IPS-11a (cell line): ENCODE measurements around the gene PSD.
A peak's percentile ranks its signal among the peaks of the same experiment; 100 is the strongest.

Experiments
- H3K4me3 ChIP-seq: one replicate; pipeline ENCODE4 v1.5.1; 2013; ENCODE audit warnings: low read depth, low read length, control low read depth

The PSD gene

DNA sequence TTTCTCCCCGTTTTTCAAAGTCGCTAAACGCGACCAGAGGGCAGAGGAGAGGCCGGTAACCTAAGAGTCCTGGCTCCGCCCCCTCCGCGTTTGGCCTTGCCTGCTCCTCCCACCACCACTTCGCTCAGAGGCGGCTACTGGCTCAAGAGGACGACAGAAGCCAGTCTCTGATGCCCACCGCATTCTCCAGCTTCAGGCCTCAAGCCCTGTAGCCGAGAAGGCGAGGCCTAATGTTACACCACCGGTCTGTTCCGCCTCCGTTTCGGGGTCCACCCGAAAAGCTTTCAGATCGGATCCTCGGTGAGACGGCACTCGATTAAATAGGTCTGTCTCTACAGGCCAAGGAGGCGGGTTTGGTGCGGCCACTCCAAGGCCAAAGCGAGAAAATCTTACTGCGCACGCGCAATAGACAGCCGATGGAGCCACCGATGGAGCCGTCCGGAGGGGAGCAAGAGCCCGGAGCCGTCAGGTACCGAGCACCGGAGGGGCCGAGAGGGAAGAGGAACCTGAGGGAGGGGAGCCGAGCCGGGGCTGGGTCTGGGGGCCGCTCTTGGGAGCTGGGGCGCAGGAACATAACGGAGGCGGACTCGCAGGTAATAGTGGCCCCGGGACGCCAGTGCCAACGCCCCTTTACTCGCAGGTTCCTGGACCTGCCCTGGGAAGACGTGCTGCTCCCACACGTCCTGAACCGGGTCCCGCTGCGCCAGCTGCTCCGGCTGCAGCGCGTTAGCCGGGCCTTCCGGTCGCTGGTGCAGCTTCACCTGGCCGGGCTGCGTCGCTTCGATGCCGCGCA, 2.3 kb upstream of the PSD start, which contains the start of gene FBXL15:
Gene FBXL15 (plus strand): TSS at position 123 of the 793 bp plus-strand sequence. CDS start 294 bp downstream, at position 417.
- H3K4me3 ChIP-seq = peak within 1 kb of the TSS; percentile 89

DNA sequence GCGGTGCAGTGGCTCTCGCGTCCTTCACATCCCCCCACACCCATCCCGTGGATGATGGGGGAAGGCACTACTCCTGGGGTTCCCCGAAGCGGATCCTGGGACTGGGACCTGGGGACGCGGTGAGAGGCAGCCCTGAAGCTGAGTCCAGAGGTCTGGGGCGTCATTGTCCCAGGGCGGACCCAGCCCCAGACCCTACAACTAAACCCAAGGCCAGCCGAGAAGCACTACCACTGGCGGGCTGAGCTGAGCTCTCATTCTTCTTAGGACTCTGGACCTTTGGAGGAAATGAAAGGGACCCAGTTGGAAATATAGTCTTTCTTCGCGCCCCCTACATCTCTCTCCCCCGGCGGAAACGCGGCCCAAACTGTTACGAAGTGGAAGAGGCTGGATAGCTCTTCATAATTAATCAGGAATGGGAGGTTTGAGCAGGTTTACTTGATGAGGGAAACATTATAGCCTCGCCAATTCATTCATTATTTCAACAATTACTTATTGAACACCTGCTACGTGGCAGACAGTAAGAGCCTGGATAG, 1.7 kb upstream of the PSD start:
- peak overlapping the region; percentile 89 for H3K4me3 ChIP-seq

DNA sequence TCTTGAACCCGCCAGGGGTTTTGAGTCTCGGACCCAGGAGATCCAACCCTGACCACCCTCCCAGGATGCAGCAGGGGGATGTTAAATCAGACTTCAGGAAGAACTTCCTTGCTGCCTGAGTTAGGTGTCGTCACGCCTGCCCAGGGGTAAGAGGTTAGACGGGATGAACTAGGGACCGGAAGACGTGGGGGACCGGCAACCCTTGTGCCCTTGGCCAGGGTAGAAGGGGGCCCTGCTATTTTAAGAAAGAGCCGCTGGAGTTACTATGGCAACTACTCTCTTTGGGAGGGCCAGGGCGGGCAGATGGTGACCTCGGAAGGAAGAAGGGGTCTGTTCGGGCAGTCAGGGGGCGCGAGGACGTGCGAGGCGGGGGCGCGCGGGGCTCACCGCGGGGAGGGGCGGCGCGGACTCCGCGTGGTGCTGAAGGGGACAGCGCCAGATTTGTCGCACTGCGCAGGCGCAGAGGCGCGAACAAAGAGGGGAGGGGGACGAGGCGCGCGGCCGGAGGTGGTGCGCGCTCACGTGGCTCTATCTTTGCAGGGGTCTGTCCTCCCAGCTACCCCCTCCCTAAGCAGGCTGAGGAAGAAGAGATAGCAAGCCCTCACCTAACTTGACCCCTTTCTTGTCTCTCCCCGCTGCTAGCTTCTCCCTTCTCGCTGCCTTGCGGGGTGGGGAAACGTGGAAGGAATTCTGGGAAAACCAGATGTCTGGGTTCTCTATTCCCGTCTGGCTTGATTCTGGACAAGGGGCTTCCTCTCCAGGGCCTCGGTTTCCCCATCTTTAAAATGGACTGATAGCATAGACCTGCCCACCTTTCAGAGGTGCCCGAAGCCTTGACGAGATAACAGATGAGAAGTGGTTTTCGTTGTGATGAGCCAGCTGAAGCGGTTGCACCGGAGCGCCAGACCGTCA, 940 bp upstream of the PSD start:
- H3K4me3 ChIP-seq = peak overlapping the region; percentile 89

DNA sequence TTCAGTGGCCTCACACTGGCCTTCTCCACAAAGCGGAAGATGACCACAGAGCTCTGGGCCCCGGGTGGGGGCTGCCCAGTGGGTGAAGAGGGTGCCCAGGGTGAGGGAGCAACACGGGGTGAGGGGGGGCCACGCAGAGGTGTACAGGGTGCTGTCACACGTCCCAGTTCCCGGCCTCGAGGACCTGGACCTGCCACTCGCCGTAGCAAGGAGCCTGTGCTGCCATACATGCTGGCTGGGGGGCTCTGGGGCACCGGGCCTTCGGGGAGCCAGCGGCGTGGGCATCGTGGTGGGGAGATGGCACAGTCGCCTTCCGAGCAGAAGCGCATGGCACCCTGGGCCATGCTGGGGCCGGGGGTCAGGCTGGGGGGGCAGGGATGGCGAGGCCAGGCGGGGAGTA, 1.9 kb downstream of the PSD start:
- no peak overlapping the region for H3K4me3 ChIP-seq

DNA sequence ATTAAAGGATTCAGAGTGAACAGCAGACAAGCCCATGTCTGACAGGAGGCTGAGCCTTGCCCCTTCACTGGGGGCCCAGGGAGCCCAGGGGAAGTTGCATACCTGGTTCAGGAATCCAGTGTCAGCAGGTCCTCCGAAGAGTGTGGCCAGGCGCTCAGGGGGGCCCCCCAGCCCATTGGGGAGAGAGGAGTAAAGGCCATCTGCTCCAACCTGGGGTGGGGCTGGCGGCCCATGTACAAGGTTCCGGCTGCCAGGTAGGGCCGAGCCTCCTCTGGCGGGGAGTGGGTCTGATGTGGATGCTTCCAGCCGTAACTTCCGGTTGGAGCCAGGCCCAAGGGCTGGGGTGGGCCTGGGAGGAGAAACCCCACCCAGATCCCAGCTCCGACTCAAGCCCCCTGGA, 2.3 kb downstream of the PSD start:
- no peak overlapping the region for H3K4me3 ChIP-seq

DNA sequence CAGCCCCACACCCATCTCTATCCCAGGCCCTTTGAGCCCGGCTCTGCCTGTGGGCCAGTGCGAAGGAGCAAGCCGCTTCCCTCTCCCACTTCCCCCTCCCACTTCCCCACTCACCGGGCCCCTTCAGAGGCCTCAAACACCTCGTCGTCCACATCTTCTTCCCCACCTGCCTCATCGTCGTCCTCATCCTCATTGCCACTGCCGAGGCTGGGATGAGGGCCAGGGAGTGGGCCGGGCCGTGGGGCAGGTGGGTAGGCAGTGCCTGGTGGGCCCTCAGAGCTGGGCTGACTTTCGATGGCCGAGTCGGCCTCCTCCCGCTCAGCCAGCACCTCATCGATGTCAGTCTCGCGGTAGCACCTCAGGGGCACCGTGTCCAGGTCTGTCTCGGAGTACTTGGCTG, 3.8 kb downstream of the PSD start:
- H3K4me3 ChIP-seq = no peak overlapping the region

DNA sequence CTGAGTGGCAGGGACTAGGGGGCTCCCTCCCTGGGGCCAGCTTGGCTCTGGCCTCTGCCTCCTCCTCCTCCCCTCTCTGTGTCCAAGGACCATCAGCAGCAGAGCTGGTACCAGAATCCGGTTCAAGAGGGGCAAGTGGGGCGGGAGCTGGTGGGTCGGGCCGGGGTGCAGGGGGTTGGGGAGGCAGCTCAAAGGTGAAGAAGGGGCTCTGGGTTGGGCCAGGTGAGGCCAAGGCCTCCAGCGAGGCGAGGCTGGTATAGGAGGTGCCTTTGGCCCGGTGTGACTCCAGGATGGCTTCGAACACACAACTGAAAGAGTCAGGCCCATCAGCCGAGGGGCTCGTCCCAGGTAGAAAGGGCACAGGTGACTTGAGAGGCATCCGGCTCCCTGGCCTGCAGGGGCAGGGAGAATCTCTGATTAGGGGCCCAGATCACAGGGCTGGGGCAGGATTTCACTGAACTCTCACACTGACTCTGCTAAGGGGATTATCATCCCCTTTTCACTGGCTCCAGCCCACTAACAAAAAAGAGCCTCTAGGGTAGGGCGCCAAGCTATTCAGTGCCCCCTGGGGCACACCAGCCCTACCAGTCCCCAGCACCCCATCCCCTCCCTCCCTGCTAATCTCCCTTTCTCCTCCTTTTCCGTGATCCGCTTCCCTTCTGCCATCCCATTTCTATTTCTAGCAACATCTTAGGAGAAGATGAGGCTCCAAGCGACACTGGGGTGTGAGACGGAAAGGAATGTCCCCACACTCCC, 4.6 kb downstream of the PSD start:
- H3K4me3 ChIP-seq = no peak overlapping the region

DNA sequence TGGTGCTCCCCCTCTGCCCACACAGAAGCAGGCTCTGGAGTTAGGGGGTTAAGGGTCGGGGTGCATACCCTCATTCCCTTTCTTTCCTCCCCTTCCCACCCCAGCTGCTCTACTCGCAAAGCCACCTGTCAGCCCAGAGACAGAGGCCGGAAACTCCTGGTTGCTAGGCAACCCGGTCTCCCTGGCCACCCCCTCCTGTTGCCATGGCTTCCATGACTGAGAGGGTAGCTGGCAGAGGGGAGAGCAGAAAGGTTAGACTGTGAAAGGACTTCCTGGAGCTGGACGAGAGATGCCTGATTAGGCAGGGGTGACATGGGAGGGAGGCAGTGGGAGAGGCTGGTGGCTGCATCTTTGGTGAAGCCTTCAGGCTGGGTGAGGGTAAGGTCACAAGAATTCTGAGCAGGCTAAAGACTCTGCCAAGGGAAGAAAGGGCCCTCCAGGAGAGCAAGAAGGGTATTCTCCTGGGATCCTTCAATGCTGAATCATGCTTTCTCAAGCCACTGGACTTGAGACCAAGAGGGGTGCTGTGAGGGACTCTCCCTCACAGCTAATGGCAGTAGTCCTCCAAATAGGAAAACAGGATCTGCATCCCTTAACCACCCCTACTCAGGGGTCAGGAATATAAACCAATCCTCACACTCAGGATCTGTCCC, 5.4 kb downstream of the PSD start:
- no peak overlapping the region for H3K4me3 ChIP-seq

DNA sequence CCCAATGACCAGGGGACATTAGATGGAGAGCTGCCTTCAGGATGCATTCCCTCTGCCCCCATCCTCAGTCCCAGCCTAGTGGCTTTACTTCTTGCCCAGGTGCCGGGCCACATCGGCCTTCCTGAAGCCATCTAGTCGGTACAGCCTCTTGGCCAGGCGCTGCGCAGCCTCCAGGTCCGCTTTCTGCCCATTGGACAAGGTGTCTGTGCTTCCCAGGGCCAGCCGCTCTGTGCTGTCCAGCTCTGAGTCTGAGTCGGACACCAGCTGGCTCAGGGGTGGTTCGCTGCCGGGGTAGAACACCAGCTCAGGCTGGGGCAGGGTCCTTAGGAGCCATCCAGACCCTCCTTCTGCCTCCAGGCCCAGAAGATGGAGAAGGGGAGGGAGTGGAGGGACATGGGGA, 6.3 kb downstream of the PSD start:
- H3K4me3 ChIP-seq = no peak overlapping the region

DNA sequence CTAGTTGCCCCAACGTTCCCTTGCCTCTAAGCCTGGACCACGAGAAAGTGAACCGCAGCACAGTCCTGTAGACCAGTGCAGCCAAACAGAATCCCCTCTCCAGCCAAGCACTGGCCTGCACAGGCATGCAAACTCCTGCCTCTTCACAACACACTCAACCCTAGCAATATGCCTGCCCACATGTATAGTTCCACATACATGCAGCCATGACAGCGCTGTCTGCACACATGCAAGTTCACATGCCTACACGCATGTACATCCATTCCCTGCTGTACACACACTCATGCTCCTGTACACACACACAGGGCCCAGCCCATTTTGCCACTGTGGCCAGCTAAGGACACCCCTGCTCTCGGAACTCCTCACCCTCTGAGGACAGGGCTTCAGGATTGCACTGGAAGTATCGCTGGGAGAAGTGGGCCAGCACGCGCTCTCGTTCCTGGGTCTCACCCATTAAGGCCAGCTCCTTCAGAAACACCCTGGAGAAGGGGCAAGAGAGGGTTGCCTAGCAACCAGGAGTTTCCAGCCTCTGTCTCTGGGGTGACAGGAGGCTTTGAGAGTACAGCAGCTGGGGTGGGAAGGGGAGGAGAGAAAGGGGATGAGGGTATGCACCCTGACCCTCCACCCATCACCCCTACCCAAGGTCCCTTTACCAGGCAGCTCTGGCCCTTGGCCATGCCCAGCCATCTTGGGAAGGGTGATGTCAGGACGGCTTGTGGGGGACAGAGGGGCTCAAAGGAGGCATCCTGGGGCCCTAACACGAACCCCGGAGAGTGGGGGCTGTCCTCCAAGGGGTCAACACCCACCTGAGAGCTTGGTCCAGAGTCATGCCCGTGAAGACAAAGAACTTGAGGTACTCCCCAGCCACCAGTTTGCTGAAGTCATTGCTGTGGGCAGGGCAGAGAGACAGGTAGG, 7.0 kb downstream of the PSD start:
- peak overlapping the region; percentile 41 for H3K4me3 ChIP-seq

DNA sequence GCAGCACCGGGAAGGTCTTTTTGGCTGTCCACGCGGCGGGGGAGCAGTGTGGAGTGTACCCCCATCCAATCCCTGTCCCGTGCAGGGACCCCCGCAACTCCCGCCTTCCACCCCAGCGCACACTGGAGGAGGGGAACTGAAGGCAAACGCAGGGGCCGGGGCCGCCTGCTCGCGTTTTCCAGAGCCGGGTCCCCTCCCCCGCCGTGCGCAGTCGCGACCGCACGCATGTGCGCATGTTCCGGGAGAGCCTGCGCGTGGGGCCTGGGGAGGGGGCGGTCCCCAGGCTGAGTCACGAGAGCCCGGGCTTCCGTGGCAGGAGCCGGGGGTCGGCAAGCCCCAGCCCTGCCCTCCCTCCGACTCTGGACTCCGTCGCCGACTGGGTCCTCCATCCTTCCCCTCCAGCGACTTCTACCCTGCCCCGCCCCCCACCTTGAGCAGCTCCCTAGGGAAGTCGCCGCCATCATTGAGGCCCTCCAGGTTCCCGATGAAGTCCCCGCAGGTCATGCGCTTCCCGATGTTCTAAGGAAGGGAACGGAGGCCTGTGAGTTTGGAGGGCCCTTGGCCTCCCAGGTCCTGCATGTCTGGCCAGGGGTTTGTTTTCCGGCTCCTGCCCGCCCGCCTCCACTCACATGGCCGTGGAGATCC, 8.0 kb downstream of the PSD start:
- peak overlapping the region; percentile 41 for H3K4me3 ChIP-seq

DNA sequence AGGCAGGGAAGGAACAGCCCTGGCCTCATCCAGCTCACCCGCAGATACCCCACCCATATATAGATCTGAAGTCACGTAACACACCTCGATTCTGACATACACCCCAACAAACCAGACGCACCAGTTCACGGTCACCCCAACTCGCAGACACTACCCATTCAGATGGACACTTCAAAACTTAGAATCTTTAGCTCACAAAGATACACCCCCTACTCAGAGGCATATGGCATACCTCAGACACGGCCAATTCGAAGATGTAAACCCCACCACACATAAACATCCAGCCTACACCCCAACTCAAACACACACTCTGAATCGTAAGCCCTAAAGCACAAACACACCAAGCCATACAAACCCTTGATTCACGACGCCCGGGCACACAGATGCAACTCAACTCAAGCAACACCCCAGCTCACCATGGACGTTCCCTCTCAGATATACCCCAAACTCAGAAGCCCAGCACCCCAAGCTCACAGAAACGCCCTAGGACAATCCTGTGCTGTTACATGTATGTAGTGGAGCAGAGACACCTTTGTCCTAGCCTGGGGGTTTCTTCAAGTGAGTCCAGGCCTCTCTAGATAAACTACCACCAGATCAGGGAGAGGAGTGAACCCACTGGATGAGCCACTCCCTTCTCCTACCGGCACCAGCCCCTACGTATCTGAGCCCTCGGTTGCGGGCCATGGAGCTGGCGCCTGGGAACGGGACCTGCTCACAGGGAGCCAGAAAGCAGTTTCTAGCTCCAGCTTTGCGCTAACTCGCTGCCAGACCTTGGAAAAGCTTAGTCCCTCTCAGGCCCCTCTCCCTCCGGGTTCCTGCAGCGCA, 8.8 kb downstream of the PSD start:
- H3K4me3 ChIP-seq = peak overlapping the region; percentile 41

DNA sequence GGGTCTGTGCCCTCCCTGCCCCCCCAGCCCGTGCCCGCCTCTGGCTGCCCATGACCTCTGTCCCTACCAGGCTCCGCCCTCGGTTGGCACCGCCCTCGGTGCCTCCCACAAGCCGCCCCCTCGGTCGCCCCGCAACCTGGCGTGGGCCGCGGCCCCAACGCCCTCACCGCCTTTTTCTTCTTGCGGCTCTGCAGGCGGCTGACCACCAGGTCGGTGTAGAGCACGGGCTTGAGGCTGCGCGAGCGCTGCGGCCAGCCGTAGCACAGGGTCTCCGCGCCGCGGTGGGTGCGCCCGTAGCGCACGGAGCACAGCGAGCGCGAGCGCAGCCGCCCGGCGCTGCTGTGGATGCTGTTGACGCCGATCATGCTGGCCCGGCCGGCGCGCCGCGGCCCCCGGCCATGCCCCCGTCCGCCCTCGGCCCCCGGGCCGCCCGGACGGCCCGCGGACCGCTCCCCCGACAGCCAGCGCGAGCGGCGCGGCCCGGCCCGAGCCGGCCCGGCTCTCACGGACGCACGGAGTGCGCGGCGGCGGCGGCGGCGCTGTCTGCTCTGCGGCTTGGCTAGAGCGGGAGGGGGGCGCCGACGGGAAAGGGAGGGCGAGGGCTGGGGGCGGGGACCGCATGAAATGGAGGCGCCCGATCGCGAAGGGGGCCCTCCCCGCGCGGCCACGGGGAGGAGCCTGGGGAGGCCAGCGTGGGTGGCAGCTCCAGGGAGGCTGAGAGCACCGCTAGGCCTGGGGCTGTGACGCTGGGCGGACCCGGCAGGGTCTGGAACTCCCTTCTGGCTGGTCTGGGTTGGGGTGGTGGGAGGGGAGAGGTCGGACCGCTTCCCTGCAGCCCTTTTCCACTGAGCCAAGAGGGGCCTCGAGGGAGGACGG, 9.6 kb downstream of the PSD start:
- peak overlapping the region; percentile 27 for H3K4me3 ChIP-seq

DNA sequence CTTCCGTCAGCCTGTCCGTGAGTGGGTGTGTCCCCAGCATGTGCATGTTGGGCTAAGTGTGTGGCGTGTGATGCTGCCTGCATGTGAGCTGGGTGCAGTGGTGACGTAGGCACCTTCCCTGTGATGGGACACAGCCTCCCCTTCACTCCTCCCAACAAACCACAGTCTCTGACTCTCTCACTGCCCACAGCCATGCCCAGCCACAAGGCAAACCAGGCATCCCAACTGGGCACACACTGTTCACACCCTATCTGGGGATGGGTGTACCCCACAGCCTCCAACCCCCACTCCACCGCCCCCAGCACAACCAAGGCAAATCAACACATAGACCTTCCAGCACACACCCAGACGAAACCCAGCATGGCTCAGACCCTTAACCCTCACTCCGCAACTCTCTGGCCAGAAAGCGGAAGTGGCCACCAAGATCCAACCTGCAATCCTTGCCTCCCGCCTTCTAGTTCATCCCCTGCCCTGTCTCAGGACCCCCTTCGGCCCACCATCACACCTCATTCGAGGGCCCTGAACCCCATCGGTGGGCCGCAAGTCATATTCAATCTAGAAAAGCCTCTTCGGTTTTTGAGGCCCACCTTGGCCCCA, 10.4 kb downstream of the PSD start:
- no peak overlapping the region for H3K4me3 ChIP-seq

DNA sequence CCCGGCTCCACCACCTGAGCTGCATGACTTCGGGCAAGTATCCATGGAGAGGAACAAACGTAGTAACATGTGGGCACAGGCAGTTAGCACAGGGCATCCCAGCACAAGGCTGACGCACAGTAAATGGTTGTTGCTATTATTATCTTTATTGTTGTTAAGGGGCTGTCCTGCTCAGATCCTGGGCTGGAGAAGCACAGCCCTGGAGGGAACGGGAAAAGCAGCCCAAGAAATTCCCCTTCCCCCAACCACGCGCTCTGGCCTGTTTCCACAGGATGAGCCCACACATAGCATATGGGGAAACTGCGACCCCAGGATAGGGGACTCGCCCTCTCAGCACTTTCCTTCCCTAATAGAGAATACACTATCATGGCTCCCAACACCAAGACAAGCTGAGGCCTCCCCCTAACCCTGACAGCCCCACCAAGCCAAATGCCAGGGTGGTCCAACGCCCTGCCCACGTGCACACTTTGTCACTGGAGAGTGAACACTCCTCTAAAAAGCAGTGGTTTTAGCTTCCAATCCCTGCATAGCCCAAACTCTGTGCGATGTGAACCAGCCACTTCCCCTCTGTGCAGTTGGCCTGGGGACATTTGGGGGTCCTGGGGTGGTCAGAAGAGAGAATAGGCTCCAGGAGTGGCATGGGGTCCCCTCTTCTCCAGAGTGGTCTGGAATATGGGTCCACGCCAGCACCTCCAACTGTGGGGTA, 11.0 kb downstream of the PSD start:
- no peak overlapping the region for H3K4me3 ChIP-seq

DNA sequence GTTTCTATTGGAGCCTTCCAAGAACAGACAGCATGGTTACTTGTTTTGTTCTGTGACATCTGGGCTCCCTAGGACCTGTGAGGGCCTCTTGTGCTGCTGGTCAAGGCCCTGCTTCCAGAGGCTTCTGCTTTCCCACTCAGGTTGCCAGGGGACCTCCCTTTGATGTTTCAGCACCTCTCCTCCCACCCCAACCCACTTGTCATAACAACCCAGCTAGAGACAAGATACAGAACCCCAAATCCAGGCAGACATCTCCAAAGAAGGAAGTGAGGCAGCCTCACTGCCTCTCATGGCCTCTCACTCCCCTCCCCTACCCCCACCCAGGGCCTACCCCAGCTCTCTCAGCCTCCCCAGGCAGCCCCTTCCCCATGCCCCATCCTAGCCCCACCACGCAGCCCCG, 11.8 kb downstream of the PSD start:
- H3K4me3 ChIP-seq = no peak overlapping the region
